AG04449 (cell line): ENCODE measurements around the gene DGKZ.

Experiments used
- CTCF ChIA-PET: fragments of 350-600 bp; formaldehyde crosslinking; extraction: SDS; loops from one replicate; lab custom pipeline; 2021; ENCODE audit warnings: antibody characterized with exemption; lab: Yijun Ruan, JAX
- POLR2A ChIA-PET: fragments of 400-600, 350-600 bp; formaldehyde crosslinking; extraction: SDS; loops from one replicate; lab custom pipeline; 2020; ENCODE audit warnings: antibody characterized with exemption, inconsistent platforms; lab: Yijun Ruan, JAX
- DNase-seq: peaks from one replicate; pipeline ENCODE4 v3.0.0-alpha.2; 2010; ENCODE audit warnings: low read depth, low spot score
- H3K4me3 ChIP-seq: 2 replicates; pipeline ENCODE4 v1.5.1; 2011; ENCODE audit warnings: low read depth, mild to moderate bottlenecking, control low read depth, low read length
- CTCF ChIP-seq: IDR thresholded peaks from one replicate; pipeline ENCODE4 v1.5.1; 2011; ENCODE audit warnings: mild to moderate bottlenecking, moderate library complexity, low read length, control low read depth, inconsistent platforms; ENCODE audit not compliant: insufficient read depth; ENCODE audit errors: missing control alignments

DGKZ gene

GRCh38 chr11:46363455-46364005 lies 16.3 kb downstream of the DGKZ start:
- no peak for DNase-seq
- CTCF ChIA-PET, result interaction anchor here (1.1 to 27.5 kb wide), 7 partner anchors 13 to 166 kb away, joined by 4 to 498 read pairs (median 6); partner anchors contain the start of gene DGKZ
- no peak for TF ChIP-seq CTCF
- H3K4me3 ChIP-seq, result no peak overlapping the region
- POLR2A ChIA-PET, result no interaction called here

GRCh38 chr11:46364056-46364455 lies 16.8 kb downstream of the DGKZ start:
- H3K4me3 ChIP-seq, result no peak overlapping the region
- TF ChIP-seq CTCF, result no peak
- ChIA-PET CTCF (interaction anchor here (1.2 to 27.5 kb wide), 6 partner anchors 14 to 126 kb away, joined by 4 to 498 read pairs (median 8); partner anchors contain the start of gene DGKZ), POLR2A (no interaction called here)
- DNase-seq, result no peak

DNA sequence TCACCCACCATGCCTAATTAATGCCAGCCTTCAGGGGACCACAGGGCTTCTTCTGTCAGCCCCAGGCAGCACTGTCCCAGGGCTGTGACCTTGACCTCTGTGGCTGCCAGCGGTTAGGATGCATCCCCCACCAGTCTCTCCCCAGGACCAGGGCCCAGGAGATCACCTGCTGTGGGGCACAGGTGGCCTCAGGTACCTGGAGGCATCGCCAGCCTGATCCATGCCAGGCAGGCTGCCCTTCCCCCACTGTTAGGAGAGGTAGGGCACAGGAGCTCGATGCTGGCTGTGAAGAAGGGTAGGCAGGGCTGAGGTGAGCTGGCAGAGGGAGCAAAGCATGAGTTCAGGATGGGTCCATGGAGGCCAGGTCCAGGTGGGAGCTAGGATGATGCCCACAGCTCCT lies 17.5 kb downstream of the DGKZ start:
- DNase-seq, result no peak
- TF ChIP-seq CTCF, result no peak
- H3K4me3 ChIP-seq, result no peak overlapping the region
- POLR2A ChIA-PET, result no interaction called here
- CTCF ChIA-PET, result interaction anchor here (1.0 to 27.5 kb wide), 10 partner anchors 13 to 204 kb away, joined by 3 to 498 read pairs (median 4); partner anchors contain the start of gene DGKZ

GRCh38 chr11:46366260-46366659 lies 19.0 kb downstream of the DGKZ start:
- no peak for DNase-seq
- no peak for TF ChIP-seq CTCF
- POLR2A ChIA-PET, result interaction anchor here (0.6 kb wide), 1 partner anchor 268 kb away, joined by 3 read pairs; no protein-coding TSS in a partner anchor
- no peak overlapping the region for H3K4me3 ChIP-seq
- CTCF ChIA-PET, result interaction anchor here (0.6 to 27.5 kb wide), 13 partner anchors 12 to 640 kb away, joined by 3 to 498 read pairs (median 3); partner anchors contain the start of genes CREB3L1 and DGKZ

DNA sequence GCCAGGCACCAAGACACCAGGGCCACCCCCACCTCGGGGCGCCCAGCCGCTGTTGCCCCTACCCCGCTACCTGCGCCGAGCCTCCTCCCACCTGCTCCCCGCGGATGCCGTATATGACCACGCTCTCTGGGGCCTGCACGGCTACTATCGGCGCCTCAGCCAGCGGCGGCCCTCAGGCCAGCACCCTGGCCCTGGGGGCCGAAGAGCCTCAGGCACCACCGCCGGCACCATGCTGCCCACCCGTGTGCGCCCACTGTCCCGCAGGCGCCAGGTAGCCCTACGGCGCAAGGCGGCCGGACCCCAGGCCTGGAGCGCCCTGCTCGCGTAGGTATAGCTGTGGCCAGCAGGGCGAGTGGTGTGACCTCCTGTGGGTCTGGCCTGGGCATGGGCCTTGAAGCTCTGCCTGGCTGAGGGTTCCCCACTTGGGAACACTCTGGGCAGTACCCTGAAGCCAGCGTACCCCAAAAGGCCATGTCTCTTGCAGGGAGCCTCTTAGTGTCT lies 19.4 kb downstream of the DGKZ start:
- no peak for TF ChIP-seq CTCF
- H3K4me3 ChIP-seq, result no peak overlapping the region
- DNase-seq, result no peak
- CTCF ChIA-PET, result interaction anchor here (0.6 to 27.5 kb wide), 14 partner anchors 10 to 639 kb away, joined by 3 to 498 read pairs (median 4); partner anchors contain the start of genes CREB3L1 and DGKZ
- POLR2A ChIA-PET, result no interaction called here

GRCh38 chr11:46367244-46367915 lies 20.1 kb downstream of the DGKZ start:
- peak; percentile 89 for TF ChIP-seq CTCF
- ChIA-PET CTCF (interaction anchor here (0.6 to 27.5 kb wide), 27 partner anchors 9 to 320 kb away, joined by 3 to 498 read pairs (median 4); partner anchors contain the start of genes ATG13, CREB3L1 and DGKZ), POLR2A (no interaction called here)
- DNase-seq, result no peak
- no peak overlapping the region for H3K4me3 ChIP-seq
